Testis (tissue), 2 donors: ENCODE data around the gene FGF3.

Experiments used
- POLR2A ChIP-seq: fragments of 450-650 bp; IDR thresholded peaks from one replicate; pipeline ENCODE4 v1.6.1; 2017; ENCODE audit warnings: antibody characterized with exemption, mild to moderate bottlenecking, moderate library complexity
- TF ChIP-seq, protein P1 (sequence below), 3 experiments: fragments of 450-650 bp in 2 of 3; fragments of 200-600 bp in 1 of 3; sonication (generic) in 1 of 3; IDR thresholded peaks; one replicate each; pipeline ENCODE4 v1.5.1; 2016 to 2019; ENCODE audit warnings: antibody characterized with exemption in 3 of 3, mild to moderate bottlenecking in 2 of 3, moderate library complexity in 1 of 3

- TF ChIP-seq, protein P1, sequence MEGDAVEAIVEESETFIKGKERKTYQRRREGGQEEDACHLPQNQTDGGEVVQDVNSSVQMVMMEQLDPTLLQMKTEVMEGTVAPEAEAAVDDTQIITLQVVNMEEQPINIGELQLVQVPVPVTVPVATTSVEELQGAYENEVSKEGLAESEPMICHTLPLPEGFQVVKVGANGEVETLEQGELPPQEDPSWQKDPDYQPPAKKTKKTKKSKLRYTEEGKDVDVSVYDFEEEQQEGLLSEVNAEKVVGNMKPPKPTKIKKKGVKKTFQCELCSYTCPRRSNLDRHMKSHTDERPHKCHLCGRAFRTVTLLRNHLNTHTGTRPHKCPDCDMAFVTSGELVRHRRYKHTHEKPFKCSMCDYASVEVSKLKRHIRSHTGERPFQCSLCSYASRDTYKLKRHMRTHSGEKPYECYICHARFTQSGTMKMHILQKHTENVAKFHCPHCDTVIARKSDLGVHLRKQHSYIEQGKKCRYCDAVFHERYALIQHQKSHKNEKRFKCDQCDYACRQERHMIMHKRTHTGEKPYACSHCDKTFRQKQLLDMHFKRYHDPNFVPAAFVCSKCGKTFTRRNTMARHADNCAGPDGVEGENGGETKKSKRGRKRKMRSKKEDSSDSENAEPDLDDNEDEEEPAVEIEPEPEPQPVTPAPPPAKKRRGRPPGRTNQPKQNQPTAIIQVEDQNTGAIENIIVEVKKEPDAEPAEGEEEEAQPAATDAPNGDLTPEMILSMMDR (IDR thresholded peaks at IDR 0.05), result no peak
- no peak for TF ChIP-seq POLR2A
These were observed 15.5 kb downstream of the FGF3 start for GRCh38 chr11:69803604-69804218.
